SK-N-SH (cell line): ENCODE measurements around the gene LYRM2.

ENCODE experiments used
- EP300 ChIP-seq, 2 experiments: IDR thresholded peaks; 2 replicates each; pipeline versions ENCODE4 v1.4.0 to v1.6.1; 2012; ENCODE audit warnings: borderline replicate concordance in 1 of 2, low read depth in 1 of 2, low read length in 1 of 2
- EZH2phosphoT487 ChIP-seq: fragments of 200-600 bp; sonication (generic); IDR thresholded peaks from 2 replicates; pipeline ENCODE4 v1.6.1; 2017; ENCODE audit warnings: low read depth, mixed run types, mild to moderate bottlenecking, antibody characterized with exemption, moderate library complexity, borderline replicate concordance
- FOSL2 ChIP-seq: IDR thresholded peaks from 2 replicates; pipeline ENCODE4 v1.4.0; 2012; ENCODE audit warnings: low read depth, mild to moderate bottlenecking, moderate library complexity, borderline replicate concordance
- GABPA ChIP-seq: IDR thresholded peaks from 2 replicates; pipeline ENCODE4 v1.4.0; 2012; ENCODE audit warnings: low read depth, mild to moderate bottlenecking
- MXI1 ChIP-seq: IDR thresholded peaks from 2 replicates; pipeline ENCODE4 v1.6.1; 2012; ENCODE audit warnings: mild to moderate bottlenecking, low read depth, low read length, improper control_type of control experiment
- POLR2AphosphoS5 ChIP-seq: IDR thresholded peaks from 2 replicates; pipeline ENCODE4 v1.6.1; 2012; ENCODE audit warnings: low read depth, low read length
- RAD21 ChIP-seq: IDR thresholded peaks from 2 replicates; pipeline ENCODE4 v1.6.1; 2012; ENCODE audit warnings: mild to moderate bottlenecking, low read length
- TEAD4 ChIP-seq: IDR thresholded peaks from 2 replicates; pipeline ENCODE4 v1.4.0; 2012; ENCODE audit warnings: mild to moderate bottlenecking, borderline replicate concordance; ENCODE audit not compliant: insufficient read depth
- TF ChIP-seq, protein P1 (sequence below): fragments of 200-600 bp; sonication (generic); IDR thresholded peaks from 2 replicates; pipeline ENCODE4 v1.6.1; 2017; ENCODE audit warnings: antibody characterized with exemption, mild to moderate bottlenecking, moderate library complexity
- TF ChIP-seq, protein P2 (sequence below): IDR thresholded peaks from 2 replicates; pipeline ENCODE4 v1.4.0; 2012; ENCODE audit warnings: low read depth, borderline replicate concordance
- TF ChIP-seq, protein P3 (sequence below): IDR thresholded peaks from 2 replicates; pipeline ENCODE4 v1.6.1; 2012; ENCODE audit warnings: mild to moderate bottlenecking, low read depth, low read length, moderate library complexity
- TF ChIP-seq, protein P4 (sequence below): IDR thresholded peaks from 2 replicates; pipeline ENCODE4; 2012
- TF ChIP-seq, protein P5 (sequence below): IDR thresholded peaks from 2 replicates; pipeline ENCODE4 v1.4.0; 2012; ENCODE audit warnings: low read depth, borderline replicate concordance

DNA sequence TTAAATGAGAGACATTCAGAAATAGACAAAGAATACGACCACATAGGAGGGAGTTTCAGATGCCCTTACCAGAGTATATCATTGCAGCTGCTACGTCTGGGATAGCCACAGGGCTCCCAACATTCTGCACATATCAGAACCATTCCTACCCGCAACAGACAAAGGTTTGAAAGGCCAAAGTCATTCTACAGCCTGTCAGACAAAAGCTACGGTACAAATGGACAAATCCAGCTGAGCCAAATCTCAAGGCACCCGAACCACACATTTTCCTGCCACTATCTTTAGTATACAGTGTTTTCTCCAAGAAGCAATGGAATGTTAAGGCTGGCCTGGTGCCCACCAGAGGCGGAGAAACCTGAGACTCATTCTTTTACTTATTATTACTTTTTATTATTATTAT, 30.5 kb upstream of the LYRM2 start:
- TF ChIP-seq, protein P1, sequence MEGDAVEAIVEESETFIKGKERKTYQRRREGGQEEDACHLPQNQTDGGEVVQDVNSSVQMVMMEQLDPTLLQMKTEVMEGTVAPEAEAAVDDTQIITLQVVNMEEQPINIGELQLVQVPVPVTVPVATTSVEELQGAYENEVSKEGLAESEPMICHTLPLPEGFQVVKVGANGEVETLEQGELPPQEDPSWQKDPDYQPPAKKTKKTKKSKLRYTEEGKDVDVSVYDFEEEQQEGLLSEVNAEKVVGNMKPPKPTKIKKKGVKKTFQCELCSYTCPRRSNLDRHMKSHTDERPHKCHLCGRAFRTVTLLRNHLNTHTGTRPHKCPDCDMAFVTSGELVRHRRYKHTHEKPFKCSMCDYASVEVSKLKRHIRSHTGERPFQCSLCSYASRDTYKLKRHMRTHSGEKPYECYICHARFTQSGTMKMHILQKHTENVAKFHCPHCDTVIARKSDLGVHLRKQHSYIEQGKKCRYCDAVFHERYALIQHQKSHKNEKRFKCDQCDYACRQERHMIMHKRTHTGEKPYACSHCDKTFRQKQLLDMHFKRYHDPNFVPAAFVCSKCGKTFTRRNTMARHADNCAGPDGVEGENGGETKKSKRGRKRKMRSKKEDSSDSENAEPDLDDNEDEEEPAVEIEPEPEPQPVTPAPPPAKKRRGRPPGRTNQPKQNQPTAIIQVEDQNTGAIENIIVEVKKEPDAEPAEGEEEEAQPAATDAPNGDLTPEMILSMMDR: no peak
- no peak for TF ChIP-seq FOSL2
- TF ChIP-seq EP300 (IDR thresholded peaks at IDR 0.05; ENCODE audit: borderline replicate concordance in 1 of 2, low read depth in 1 of 2, low read length in 1 of 2): no peak
- TF ChIP-seq TEAD4: no peak
- TF ChIP-seq, protein P2, sequence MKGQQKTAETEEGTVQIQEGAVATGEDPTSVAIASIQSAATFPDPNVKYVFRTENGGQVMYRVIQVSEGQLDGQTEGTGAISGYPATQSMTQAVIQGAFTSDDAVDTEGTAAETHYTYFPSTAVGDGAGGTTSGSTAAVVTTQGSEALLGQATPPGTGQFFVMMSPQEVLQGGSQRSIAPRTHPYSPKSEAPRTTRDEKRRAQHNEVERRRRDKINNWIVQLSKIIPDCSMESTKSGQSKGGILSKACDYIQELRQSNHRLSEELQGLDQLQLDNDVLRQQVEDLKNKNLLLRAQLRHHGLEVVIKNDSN: no peak
- no peak for TF ChIP-seq EZH2phosphoT487
- TF ChIP-seq, protein P3, sequence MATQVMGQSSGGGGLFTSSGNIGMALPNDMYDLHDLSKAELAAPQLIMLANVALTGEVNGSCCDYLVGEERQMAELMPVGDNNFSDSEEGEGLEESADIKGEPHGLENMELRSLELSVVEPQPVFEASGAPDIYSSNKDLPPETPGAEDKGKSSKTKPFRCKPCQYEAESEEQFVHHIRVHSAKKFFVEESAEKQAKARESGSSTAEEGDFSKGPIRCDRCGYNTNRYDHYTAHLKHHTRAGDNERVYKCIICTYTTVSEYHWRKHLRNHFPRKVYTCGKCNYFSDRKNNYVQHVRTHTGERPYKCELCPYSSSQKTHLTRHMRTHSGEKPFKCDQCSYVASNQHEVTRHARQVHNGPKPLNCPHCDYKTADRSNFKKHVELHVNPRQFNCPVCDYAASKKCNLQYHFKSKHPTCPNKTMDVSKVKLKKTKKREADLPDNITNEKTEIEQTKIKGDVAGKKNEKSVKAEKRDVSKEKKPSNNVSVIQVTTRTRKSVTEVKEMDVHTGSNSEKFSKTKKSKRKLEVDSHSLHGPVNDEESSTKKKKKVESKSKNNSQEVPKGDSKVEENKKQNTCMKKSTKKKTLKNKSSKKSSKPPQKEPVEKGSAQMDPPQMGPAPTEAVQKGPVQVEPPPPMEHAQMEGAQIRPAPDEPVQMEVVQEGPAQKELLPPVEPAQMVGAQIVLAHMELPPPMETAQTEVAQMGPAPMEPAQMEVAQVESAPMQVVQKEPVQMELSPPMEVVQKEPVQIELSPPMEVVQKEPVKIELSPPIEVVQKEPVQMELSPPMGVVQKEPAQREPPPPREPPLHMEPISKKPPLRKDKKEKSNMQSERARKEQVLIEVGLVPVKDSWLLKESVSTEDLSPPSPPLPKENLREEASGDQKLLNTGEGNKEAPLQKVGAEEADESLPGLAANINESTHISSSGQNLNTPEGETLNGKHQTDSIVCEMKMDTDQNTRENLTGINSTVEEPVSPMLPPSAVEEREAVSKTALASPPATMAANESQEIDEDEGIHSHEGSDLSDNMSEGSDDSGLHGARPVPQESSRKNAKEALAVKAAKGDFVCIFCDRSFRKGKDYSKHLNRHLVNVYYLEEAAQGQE: no peak
- no peak for TF ChIP-seq POLR2AphosphoS5
- no peak for TF ChIP-seq GABPA
- TF ChIP-seq, protein P4, sequence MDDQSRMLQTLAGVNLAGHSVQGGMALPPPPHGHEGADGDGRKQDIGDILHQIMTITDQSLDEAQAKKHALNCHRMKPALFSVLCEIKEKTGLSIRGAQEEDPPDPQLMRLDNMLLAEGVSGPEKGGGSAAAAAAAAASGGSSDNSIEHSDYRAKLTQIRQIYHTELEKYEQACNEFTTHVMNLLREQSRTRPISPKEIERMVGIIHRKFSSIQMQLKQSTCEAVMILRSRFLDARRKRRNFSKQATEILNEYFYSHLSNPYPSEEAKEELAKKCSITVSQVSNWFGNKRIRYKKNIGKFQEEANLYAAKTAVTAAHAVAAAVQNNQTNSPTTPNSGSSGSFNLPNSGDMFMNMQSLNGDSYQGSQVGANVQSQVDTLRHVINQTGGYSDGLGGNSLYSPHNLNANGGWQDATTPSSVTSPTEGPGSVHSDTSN: no peak
- no peak for TF ChIP-seq RAD21
- TF ChIP-seq MXI1: no peak
- TF ChIP-seq, protein P5, sequence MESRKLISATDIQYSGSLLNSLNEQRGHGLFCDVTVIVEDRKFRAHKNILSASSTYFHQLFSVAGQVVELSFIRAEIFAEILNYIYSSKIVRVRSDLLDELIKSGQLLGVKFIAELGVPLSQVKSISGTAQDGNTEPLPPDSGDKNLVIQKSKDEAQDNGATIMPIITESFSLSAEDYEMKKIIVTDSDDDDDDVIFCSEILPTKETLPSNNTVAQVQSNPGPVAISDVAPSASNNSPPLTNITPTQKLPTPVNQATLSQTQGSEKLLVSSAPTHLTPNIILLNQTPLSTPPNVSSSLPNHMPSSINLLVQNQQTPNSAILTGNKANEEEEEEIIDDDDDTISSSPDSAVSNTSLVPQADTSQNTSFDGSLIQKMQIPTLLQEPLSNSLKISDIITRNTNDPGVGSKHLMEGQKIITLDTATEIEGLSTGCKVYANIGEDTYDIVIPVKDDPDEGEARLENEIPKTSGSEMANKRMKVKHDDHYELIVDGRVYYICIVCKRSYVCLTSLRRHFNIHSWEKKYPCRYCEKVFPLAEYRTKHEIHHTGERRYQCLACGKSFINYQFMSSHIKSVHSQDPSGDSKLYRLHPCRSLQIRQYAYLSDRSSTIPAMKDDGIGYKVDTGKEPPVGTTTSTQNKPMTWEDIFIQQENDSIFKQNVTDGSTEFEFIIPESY: no peak
